K562 (cell line): Measurements from ENCODE around the gene APOL4. TPM values are rescaled to one million over a fixed set of nuclear protein-coding genes. Genes with fewer than 3 reads are reported as not detected.

Experiments
- ARID4B ChIP-seq: sonication (generic); formaldehyde crosslinking; IDR thresholded peaks from 2 replicates; pipeline ENCODE4 v1.8.0; 2022; ENCODE audit warnings: mild to moderate bottlenecking, missing genetic modification reagents
- ESRRA ChIP-seq: fragments of 450-650 bp; IDR thresholded peaks from 2 replicates; pipeline ENCODE4 v1.6.1; 2014; ENCODE audit warnings: low read depth, mild to moderate bottlenecking, moderate library complexity, borderline replicate concordance
- SMC3 ChIP-seq: conservative IDR thresholded peaks from 2 replicates; pipeline ENCODE4 v1.6.1; 2011; ENCODE audit warnings: low read depth, low read length, improper control_type of control experiment; ENCODE audit not compliant: insufficient read depth
- STAT5A ChIP-seq: IDR thresholded peaks from 2 replicates; pipeline ENCODE4 v1.6.1; 2012; ENCODE audit warnings: low read length, inconsistent platforms, borderline replicate concordance
- THRA ChIP-seq: fragments of 450-650 bp; IDR thresholded peaks from 2 replicates; pipeline ENCODE4 v1.6.1; 2017; ENCODE audit warnings: mild to moderate bottlenecking, moderate library complexity
- ZBTB7A ChIP-seq: IDR thresholded peaks from 2 replicates; pipeline ENCODE4 v1.6.1; 2011; ENCODE audit warnings: low read depth, mild to moderate bottlenecking, low read length, moderate library complexity, borderline replicate concordance; ENCODE audit not compliant: control insufficient read depth
- polyA plus RNA-seq, 8 experiments: library from polyadenylated mRNA; depleted of rRNA in 4 of 8; stranded (reverse) in 5 of 8; unstranded in 3 of 8; fragments of >200 nt; fragmentation: Nextera tagmentation in 2 of 8; fragmentation: Illumina TruSeq in 1 of 8; extraction: Ambion mirVana in 2 of 8; extraction: Trizol in 1 of 8; gene quantifications; 2 replicates each; pipeline versions ENCODE4 v1.2.1 to v1.2.3, GENCODE V29; 2011 to 2014; ENCODE audit warnings: inconsistent platforms in 1 of 8, missing spikeins in 1 of 8
- total RNA-seq, 7 experiments: library from RNA; depleted of rRNA in 6 of 7; stranded (reverse); fragments of >200 nt in 6 of 7; fragmentation: Illumina TruSeq in 2 of 7; extraction: Trizol in 2 of 7; gene quantifications; 2 replicates each; pipeline versions ENCODE4 v1.2.1 to v1.2.3, GENCODE V29; 2011 to 2021; ENCODE audit warnings: low replicate concordance in 1 of 7

Gene APOL4
- total and polyA plus RNA-seq, 9 of the 15 experiments (the other 6 are each of a cell fraction or from before 2014, with no cell fraction given), result 6.5 to 15.0 (median 9.8) TPM

- TF ChIP-seq ARID4B (CRISPR knock-in tag) (no peak), ZBTB7A (no peak), THRA (no peak), SMC3 (no peak), STAT5A (no peak), ESRRA (no peak)
Observed at GRCh38 chr22:36194385-36194784, 7.2 kb downstream of the APOL4 start (continued).
